Activated effector memory CD4-positive, alpha-beta T cell treated with Interleukin-2 at 50 U/mL for 16 hours (primary cell): ENCODE data around the gene CDK13.
"Not testable (repeated sequence)": the region's sequence is repeated elsewhere in the genome, so short reads cannot be mapped to it uniquely, and the experiment has no call there.

Source experiments
- DNase-seq: peaks from one replicate; pipeline ENCODE4 v3.0.0-alpha.2; 2020

The CDK13 gene

GRCh38 chr7:39949971-39950472 is at the start of gene CDK13:
Gene CDK13 (plus strand): TSS chr7:39950256. CDS start chr7:39950642, 386 bp downstream.
- peak; percentile 88 for DNase-seq

GRCh38 chr7:39904077-39904486 is 46.0 kb upstream of the CDK13 start:
- DNase-seq: no peak

- no peak for DNase-seq
Observed at GRCh38 chr7:39908141-39908540, 41.9 kb upstream of the CDK13 start.

- no peak for DNase-seq
Observed at GRCh38 chr7:39908973-39909372, 41.1 kb upstream of the CDK13 start.

GRCh38 chr7:39909526-39909925 is 40.5 kb upstream of the CDK13 start:
- DNase-seq: no peak

GRCh38 chr7:39910108-39910869 is 39.8 kb upstream of the CDK13 start:
- no peak for DNase-seq

GRCh38 chr7:39911167-39911566 is 38.9 kb upstream of the CDK13 start:
- no peak for DNase-seq

- DNase-seq: not testable (repeated sequence)
Observed at GRCh38 chr7:39915847-39916246, 34.2 kb upstream of the CDK13 start.

GRCh38 chr7:39919646-39920045 is 30.4 kb upstream of the CDK13 start:
- no peak for DNase-seq

- no peak for DNase-seq
Observed at GRCh38 chr7:39921506-39922175, 28.4 kb upstream of the CDK13 start.

- DNase-seq: no peak
Observed at GRCh38 chr7:39922580-39922979, 27.5 kb upstream of the CDK13 start.

- no peak for DNase-seq
Observed at GRCh38 chr7:39923091-39923490, 27.0 kb upstream of the CDK13 start.

- DNase-seq: no peak
Observed at GRCh38 chr7:39924122-39924521, 25.9 kb upstream of the CDK13 start.

GRCh38 chr7:39926111-39926510 is 23.9 kb upstream of the CDK13 start:
- no peak for DNase-seq

- DNase-seq: no peak
Observed at GRCh38 chr7:39927018-39927417, 23.0 kb upstream of the CDK13 start.

GRCh38 chr7:39934132-39934531 is 15.9 kb upstream of the CDK13 start:
- no peak for DNase-seq

- DNase-seq: no peak
Observed at GRCh38 chr7:39936761-39937160, 13.3 kb upstream of the CDK13 start.

- no peak for DNase-seq
Observed at GRCh38 chr7:39937366-39938153, 12.5 kb upstream of the CDK13 start.

- no peak for DNase-seq
Observed at GRCh38 chr7:39942883-39943282, 7.2 kb upstream of the CDK13 start.

- DNase-seq: no peak
Observed at GRCh38 chr7:39946693-39947092, 3.4 kb upstream of the CDK13 start.

- no peak for DNase-seq
Observed at GRCh38 chr7:39948375-39948955, 1.6 kb upstream of the CDK13 start.

- DNase-seq: peak; percentile 98
Observed at GRCh38 chr7:39948956-39949928, 814 bp upstream of the CDK13 start.
